GM18873 (cell line): ENCODE results near the gene TTC23L.

Source experiments
- ATAC-seq: cut with Tn5 transposase; IDR thresholded peaks from one replicate; pipeline ENCODE4 v1.9.1; 2021; ENCODE audit warnings: mild to moderate bottlenecking, moderate library complexity, moderate number of reproducible peaks; ENCODE audit not compliant: unreplicated experiment, low FRiP score

Gene TTC23L

GRCh38 chr5:34867660-34868059 lies 28.7 kb downstream of the TTC23L start:
- no peak for ATAC-seq

GRCh38 chr5:34868791-34869190 lies 29.8 kb downstream of the TTC23L start:
- ATAC-seq, result no peak

DNA sequence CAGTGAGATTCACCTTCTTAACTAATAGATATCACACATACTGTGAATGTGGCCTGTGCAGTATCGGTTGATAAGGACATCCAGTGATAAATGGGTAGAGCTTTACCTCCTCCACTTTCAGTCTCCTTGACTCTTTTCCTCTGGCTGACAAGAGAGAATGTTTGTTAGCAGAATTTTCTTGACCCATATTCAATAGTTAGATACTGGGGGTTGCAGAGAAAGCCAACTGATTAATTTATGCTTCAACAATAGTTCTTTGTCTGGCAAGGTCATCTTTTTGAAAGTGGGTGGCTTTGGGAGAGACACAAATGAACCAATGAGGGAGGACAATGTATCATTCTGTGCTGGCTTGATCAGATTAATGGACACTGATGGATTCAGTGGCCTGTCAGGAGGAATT lies 30.3 kb downstream of the TTC23L start:
- no peak for ATAC-seq

DNA sequence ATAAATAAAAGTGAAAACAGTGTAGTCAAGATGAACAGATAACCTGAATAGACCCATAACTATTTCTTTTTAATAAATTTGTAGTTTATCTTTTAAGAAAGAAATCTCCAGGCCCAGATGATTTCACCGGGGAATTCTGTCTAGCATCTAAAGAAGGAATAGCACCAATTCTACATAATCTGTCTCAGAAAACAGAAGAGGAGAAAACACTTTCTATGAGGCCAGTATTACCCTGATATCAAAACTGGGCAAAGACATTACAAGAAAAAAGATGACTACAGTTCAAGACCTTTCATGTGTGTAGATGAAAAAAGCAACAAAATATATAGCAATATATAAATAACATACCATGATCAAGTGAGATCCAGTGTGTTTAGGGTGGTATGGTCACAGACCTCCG lies 31.4 kb downstream of the TTC23L start:
- ATAC-seq, result no peak

DNA sequence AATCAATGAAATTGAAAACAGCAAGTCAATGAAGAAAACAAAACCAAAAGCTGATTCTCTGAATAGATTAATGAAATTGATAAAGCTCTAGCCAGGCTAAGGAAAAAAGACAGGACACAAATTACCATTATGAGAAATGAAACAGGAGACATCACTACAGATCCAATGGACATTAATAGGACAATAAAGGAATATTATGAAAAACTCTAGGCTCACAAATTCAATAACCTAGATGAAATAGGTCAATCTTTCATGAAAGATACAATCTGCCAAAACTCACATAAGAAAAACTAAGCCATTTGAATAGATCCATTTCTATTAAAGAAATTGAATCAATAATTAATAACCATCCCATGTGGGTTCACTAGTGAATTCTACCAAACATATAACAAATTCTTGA lies 37.3 kb downstream of the TTC23L start:
- ATAC-seq, result no peak

GRCh38 chr5:34881246-34881645 lies 42.3 kb downstream of the TTC23L start:
- no peak for ATAC-seq

GRCh38 chr5:34886392-34887119 lies 47.6 kb downstream of the TTC23L start:
- ATAC-seq, result no peak

GRCh38 chr5:34889394-34889793 lies 50.4 kb downstream of the TTC23L start:
- no peak for ATAC-seq

- ATAC-seq, result no peak
Measured at GRCh38 chr5:34891981-34892380, 53.0 kb downstream of the TTC23L start.

DNA sequence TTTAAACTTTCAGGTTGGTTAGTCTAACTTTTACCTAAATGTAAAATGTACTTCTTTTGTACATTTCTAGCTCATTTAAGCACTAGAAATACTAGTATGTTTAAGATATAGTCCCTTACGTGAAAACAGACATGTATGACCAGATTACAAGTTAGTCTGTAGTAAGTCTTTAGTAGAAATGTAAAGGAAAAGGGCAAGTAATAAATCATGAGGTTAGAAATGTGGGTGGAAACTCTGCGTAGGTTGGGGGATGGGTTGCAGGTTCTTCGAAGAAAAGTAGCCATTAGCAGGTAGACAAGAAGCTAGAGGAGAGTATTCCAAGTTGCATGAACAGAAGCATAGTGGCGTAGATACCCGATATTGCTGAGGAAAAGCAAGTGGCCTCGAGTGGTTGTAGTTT lies 53.5 kb downstream of the TTC23L start:
- no peak for ATAC-seq

GRCh38 chr5:34894716-34895115 lies 55.8 kb downstream of the TTC23L start:
- no peak for ATAC-seq

- no peak for ATAC-seq
Measured at GRCh38 chr5:34895641-34896419, 56.9 kb downstream of the TTC23L start.

DNA sequence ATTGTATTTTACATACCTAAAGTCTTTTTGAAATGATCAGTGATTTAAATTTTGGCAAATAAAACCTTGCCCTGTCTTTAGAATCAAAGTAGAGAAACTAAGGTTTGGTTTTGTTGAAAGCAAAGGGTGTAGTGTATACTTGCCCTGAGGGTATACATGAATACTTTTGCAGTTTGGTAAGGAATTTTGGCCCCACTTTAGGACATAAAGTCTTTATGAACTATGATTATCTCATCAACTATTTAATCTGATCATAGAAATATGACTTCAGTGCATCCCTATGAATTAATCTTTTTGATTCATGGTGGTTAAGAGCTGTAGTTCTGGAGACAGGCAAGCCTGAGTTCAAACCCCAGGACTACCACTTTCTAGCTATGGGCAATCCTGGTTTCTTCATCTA lies 58.7 kb downstream of the TTC23L start:
- no peak for ATAC-seq

GRCh38 chr5:34898258-34898895 lies 59.4 kb downstream of the TTC23L start:
- ATAC-seq, result peak; percentile 83

- no peak for ATAC-seq
Measured at GRCh38 chr5:34899066-34899465, 60.1 kb downstream of the TTC23L start.

DNA sequence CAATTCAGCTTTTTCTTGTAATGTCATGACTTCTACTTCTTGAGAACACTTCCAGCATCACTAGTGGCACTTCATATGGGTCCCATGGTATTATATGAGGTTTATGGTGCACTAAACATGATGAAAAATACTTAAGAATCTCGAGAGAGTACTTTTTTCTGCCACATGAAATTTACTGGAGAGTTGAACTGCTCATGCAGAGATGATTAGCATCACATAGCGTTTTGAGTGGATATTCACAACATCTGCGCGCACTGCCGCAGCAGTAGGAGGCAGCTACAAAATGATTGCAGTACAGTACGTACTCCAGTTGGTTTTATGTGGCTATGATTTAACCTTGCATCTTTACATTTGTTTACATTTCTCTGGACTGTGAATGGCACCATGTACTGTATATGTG lies 61.7 kb downstream of the TTC23L start:
- ATAC-seq, result no peak

DNA sequence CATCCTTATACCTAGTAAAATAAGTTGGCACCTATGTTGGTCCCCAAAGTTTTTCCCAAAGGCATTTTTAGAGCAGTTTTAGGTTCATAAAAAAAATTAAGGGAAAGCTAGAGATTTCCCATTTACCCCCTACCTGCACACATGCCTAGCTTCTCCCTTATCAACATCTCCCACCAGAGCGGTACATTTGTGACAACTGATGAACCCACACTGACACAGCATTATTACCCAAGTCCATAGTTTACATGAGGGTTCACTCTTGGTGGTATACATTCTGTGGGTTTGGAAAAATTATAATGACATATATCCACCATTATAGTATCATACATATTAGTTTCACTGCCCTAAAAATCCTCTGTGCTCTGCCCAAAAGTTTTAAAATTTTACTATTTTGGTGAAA lies 64.3 kb downstream of the TTC23L start:
- no peak for ATAC-seq

DNA sequence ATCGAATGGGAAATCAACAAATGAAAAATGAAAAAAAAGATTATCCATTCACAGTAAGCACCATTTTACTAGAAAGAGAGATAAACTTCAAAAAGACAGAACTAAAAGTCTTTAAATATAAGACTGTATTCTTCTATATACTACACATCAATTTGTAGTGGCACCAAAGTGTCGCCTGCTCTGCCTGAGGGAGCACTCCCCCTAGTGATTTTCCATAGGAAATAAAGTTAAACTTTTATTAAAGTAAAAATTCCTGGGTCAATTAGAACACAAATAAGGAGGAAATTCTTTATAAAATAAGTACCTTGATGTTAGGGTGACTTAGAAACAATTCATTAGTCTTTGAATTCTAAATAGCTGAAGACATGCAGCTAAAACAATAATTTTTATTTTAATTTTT lies 66.6 kb downstream of the TTC23L start:
- ATAC-seq, result no peak

- no peak for ATAC-seq
Measured at GRCh38 chr5:34913072-34913471, 74.1 kb downstream of the TTC23L start.

- ATAC-seq, result peak; percentile 4
Measured at GRCh38 chr5:34914671-34915138, 75.7 kb downstream of the TTC23L start.

DNA sequence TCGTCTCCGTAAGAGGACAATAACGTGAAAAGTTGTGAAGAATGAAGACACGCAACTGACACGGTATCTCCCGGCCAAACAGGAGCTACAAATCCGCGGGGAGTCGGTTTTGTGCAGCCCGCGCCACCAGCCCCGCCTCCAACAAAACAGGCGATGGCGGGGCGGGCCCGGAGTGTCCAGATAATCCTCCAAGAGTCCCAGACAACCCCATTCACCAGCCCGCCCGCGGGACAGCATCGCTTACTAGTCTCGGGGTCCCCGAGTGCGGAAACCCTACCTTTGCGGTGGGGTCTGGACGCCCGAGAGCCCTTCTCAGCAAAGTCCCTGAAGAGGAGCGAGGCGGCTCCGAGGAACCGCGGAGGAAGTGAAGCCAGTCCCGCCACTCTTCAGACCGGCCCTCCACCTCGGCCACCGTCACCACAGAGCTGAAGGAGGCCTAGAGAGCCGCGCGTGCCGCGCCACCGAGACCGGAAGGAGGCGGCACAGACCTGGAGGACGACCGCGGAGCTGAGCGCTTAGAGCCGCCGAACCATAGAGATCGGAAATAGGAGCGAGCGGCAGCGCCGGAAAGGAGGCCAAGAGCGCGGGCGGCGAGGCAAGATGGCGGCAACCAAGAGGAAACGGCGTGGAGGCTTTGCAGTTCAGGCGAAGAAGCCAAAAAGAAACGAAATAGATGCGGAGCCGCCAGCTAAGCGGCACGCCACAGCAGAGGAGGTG lies 76.3 kb downstream of the TTC23L start, which contains the start of the genes BRIX1 and RAD1:
Gene BRIX1, plus strand, starts transcription at position 573 of the 717 bp plus-strand sequence. Its CDS starts 28 bp downstream, at position 601.
Gene RAD1, minus strand, starts transcription at position 366 of the 717 bp plus-strand sequence. CDS start 612 bp downstream, outside the sequence.
- peak; percentile 97 for ATAC-seq
